SH-SY5Y (cell line): ENCODE data around the gene DST.

Experiments used
- GATA2 ChIP-seq: IDR thresholded peaks from 2 replicates; pipeline ENCODE4 v1.6.1; 2011; ENCODE audit warnings: mild to moderate bottlenecking, low read depth, low read length
- GATA3 ChIP-seq: IDR thresholded peaks from 2 replicates; pipeline ENCODE4 v1.6.1; 2011; ENCODE audit warnings: low read depth, mild to moderate bottlenecking, low read length, moderate library complexity

DNA sequence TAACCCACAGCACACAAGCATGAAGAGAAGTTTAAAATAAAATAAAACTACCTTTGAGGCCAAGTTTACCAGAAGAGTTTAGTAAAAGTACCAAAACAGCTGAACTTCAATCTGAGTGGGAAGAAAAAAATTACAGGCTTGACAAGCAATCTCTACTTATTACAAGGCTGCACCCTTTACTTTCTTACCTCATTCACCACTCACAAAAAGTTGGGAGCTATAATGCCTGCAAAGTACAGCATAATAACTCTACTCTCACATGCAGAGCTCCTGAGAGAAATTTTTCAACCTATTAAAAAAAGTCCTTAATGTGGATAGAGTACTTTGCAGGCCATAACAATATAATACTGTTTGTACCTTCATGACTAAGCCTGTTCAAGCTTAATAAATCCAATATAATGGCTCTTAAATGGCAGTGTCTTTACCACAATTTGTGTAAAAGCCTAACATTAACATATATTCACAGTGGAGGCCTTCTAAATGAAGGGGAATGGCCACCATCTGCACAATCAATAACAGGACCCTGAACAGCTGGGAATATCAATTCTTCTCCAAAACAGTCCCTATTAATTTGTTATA, 103.1 kb downstream of the DST start:
- no peak for TF ChIP-seq GATA2
- TF ChIP-seq GATA3 = no peak
